HG03095 (cell line): ENCODE results near the gene PARD3.
"Not testable (repeated sequence)": the region's sequence is repeated elsewhere in the genome, so short reads cannot be mapped to it uniquely, and the experiment has no call there.

Experiments
- ATAC-seq: cut with Tn5 transposase; IDR thresholded peaks from one replicate; pipeline ENCODE4 v1.9.1; 2021; ENCODE audit warnings: moderate library complexity; ENCODE audit not compliant: unreplicated experiment

The PARD3 gene

GRCh38 chr10:34800624-34801023 is 14.5 kb downstream of the PARD3 start:
- no peak for ATAC-seq

GRCh38 chr10:34798654-34799053 is 16.4 kb downstream of the PARD3 start:
- ATAC-seq, result no peak

GRCh38 chr10:34797155-34797554 is 17.9 kb downstream of the PARD3 start:
- ATAC-seq, result no peak

GRCh38 chr10:34796133-34796532 is 19.0 kb downstream of the PARD3 start:
- ATAC-seq, result no peak

- ATAC-seq, result no peak
These were observed 19.8 kb downstream of the PARD3 start for GRCh38 chr10:34795334-34795733.

- ATAC-seq, result no peak
These were observed 20.3 kb downstream of the PARD3 start for GRCh38 chr10:34794835-34795234.

- not testable (repeated sequence) for ATAC-seq
These were observed 21.5 kb downstream of the PARD3 start for GRCh38 chr10:34793581-34793980.

- no peak for ATAC-seq
These were observed 22.2 kb downstream of the PARD3 start for GRCh38 chr10:34792881-34793280.

GRCh38 chr10:34791947-34792346 is 23.1 kb downstream of the PARD3 start:
- no peak for ATAC-seq

GRCh38 chr10:34791228-34791627 is 23.9 kb downstream of the PARD3 start:
- no peak for ATAC-seq

GRCh38 chr10:34789966-34790506 is 25.1 kb downstream of the PARD3 start:
- ATAC-seq, result no peak

- no peak for ATAC-seq
These were observed 28.6 kb downstream of the PARD3 start for GRCh38 chr10:34786464-34786863.

- no peak for ATAC-seq
These were observed 33.4 kb downstream of the PARD3 start for GRCh38 chr10:34781711-34782110.

GRCh38 chr10:34780818-34781380 is 34.2 kb downstream of the PARD3 start:
- ATAC-seq, result peak; percentile 79

- no peak for ATAC-seq
These were observed 36.9 kb downstream of the PARD3 start for GRCh38 chr10:34778237-34778636.

GRCh38 chr10:34776090-34776690 is 38.9 kb downstream of the PARD3 start:
- no peak for ATAC-seq

GRCh38 chr10:34775044-34775637 is 40.0 kb downstream of the PARD3 start:
- no peak for ATAC-seq

- ATAC-seq, result no peak
These were observed 41.2 kb downstream of the PARD3 start for GRCh38 chr10:34773636-34774630.

- no peak for ATAC-seq
These were observed 43.6 kb downstream of the PARD3 start for GRCh38 chr10:34771525-34771924.

GRCh38 chr10:34771106-34771505 is 44.0 kb downstream of the PARD3 start:
- ATAC-seq, result no peak

GRCh38 chr10:34769899-34770298 is 45.2 kb downstream of the PARD3 start:
- ATAC-seq, result no peak
